Measurements from ENCODE around the gene KRTAP5-2.
A peak's percentile ranks its signal among the peaks of the same experiment; 100 is the strongest.

KRTAP5-2 gene

GRCh38 chr11:1553808-1554594 lies 44.1 kb downstream of the KRTAP5-2 start:
- DNase-seq = no peak

GRCh38 chr11:1549338-1550330 lies 48.5 kb downstream of the KRTAP5-2 start:
- DNase-seq = no peak

- peak; percentile 28 for DNase-seq
Measured at GRCh38 chr11:1548221-1549070, 49.6 kb downstream of the KRTAP5-2 start.

GRCh38 chr11:1547467-1548098 lies 50.5 kb downstream of the KRTAP5-2 start:
- no peak for DNase-seq

Data from fibroblast of upper back skin (primary cell).